Astrocyte (in vitro differentiated cells and primary cell): ENCODE measurements around the gene SDHB. TPM values are rescaled to one million over a fixed set of nuclear protein-coding genes. Genes with fewer than 3 reads are reported as not detected.

Experiments
- DNase-seq: peaks from one replicate; pipeline ENCODE4 v3.0.0-alpha.2; 2010; ENCODE audit warnings: low read depth
- FAIRE-seq: peaks from 2 replicates; lab custom pipeline; 2011; peaks lifted over from hg19 to GRCh38; lab: Jason Lieb, UNC
- H2AFZ ChIP-seq: 2 replicates; pipeline ENCODE4 v1.6.0; 2012; ENCODE audit warnings: low read depth, low read length, inconsistent platforms
- H3K27ac ChIP-seq: 2 replicates; pipeline ENCODE4 v1.5.1; 2011; ENCODE audit warnings: low read depth, low read length, inconsistent platforms
- H3K27me3 ChIP-seq: 2 replicates; pipeline ENCODE4 v1.6.0; 2011; ENCODE audit warnings: low read length, inconsistent platforms; ENCODE audit not compliant: insufficient read depth
- H3K36me3 ChIP-seq: 2 replicates; pipeline ENCODE4 v1.5.1; 2011; ENCODE audit warnings: low read length, inconsistent platforms; ENCODE audit not compliant: insufficient read depth
- H3K4me1 ChIP-seq: 2 replicates; pipeline ENCODE4 v1.5.1; 2011; ENCODE audit warnings: low read length, inconsistent platforms; ENCODE audit not compliant: insufficient read depth
- H3K4me2 ChIP-seq: 2 replicates; pipeline ENCODE4 v1.6.0; 2012; ENCODE audit warnings: low read length, inconsistent platforms
- H3K4me3 ChIP-seq: 2 replicates; pipeline ENCODE4 v1.5.1; 2011; ENCODE audit warnings: low read depth, mild to moderate bottlenecking, low read length, inconsistent platforms; ENCODE audit not compliant: insufficient read depth
- H3K79me2 ChIP-seq: 2 replicates; pipeline ENCODE4 v1.6.0; 2012; ENCODE audit warnings: mild to moderate bottlenecking, low read length, inconsistent platforms; ENCODE audit not compliant: insufficient read depth
- H3K9ac ChIP-seq: 2 replicates; pipeline ENCODE4 v1.6.0; 2012; ENCODE audit warnings: mild to moderate bottlenecking, low read length, inconsistent platforms
- H3K9me3 ChIP-seq: 2 replicates; pipeline ENCODE4 v1.5.1; 2012; ENCODE audit warnings: low read depth, mild to moderate bottlenecking, low read length, inconsistent platforms; ENCODE audit not compliant: insufficient read depth
- H4K20me1 ChIP-seq: 2 replicates; pipeline ENCODE4 v1.6.0; 2012; ENCODE audit warnings: low read length, inconsistent platforms; ENCODE audit not compliant: insufficient read depth
- H3K27ac Mint-ChIP-seq: one replicate; pipeline ENCODE4 v1.8.0; 2021; ENCODE audit warnings: mild to moderate bottlenecking, mixed read lengths; ENCODE audit not compliant: unreplicated experiment
- H3K27me3 Mint-ChIP-seq: one replicate; pipeline ENCODE4 v1.8.0; 2021; ENCODE audit warnings: low read depth, mixed read lengths; ENCODE audit not compliant: unreplicated experiment
- H3K36me3 Mint-ChIP-seq: one replicate; pipeline ENCODE4 v1.8.0; 2021; ENCODE audit warnings: low read depth, mixed read lengths; ENCODE audit not compliant: unreplicated experiment
- H3K4me1 Mint-ChIP-seq: one replicate; pipeline ENCODE4 v1.8.0; 2021; ENCODE audit warnings: low read depth, mixed read lengths; ENCODE audit not compliant: unreplicated experiment
- H3K4me3 Mint-ChIP-seq: one replicate; pipeline ENCODE4 v1.8.0; 2021; ENCODE audit warnings: mild to moderate bottlenecking, moderate library complexity, mixed read lengths; ENCODE audit not compliant: unreplicated experiment
- H3K9me3 Mint-ChIP-seq: one replicate; pipeline ENCODE4 v1.8.0; 2021; ENCODE audit warnings: mild to moderate bottlenecking, mixed read lengths; ENCODE audit not compliant: unreplicated experiment
- CTCF ChIP-seq: IDR thresholded peaks from 2 replicates; pipeline ENCODE4 v1.5.1; 2011; ENCODE audit warnings: low read depth, mild to moderate bottlenecking, inconsistent platforms, low read length, moderate library complexity; ENCODE audit not compliant: insufficient read depth
- EZH2 ChIP-seq: IDR thresholded peaks from 2 replicates; pipeline ENCODE4 v1.6.1; 2012; ENCODE audit warnings: mild to moderate bottlenecking, low read length, inconsistent platforms; ENCODE audit not compliant: insufficient read depth
- total RNA-seq: library from RNA; stranded (reverse); gene quantifications from 2 replicates; pipeline ENCODE4 v1.2.1, GENCODE V29; 2021

Gene SDHB
- total RNA-seq, 1 donor from 2014 or later, result 84.9 TPM

DNA sequence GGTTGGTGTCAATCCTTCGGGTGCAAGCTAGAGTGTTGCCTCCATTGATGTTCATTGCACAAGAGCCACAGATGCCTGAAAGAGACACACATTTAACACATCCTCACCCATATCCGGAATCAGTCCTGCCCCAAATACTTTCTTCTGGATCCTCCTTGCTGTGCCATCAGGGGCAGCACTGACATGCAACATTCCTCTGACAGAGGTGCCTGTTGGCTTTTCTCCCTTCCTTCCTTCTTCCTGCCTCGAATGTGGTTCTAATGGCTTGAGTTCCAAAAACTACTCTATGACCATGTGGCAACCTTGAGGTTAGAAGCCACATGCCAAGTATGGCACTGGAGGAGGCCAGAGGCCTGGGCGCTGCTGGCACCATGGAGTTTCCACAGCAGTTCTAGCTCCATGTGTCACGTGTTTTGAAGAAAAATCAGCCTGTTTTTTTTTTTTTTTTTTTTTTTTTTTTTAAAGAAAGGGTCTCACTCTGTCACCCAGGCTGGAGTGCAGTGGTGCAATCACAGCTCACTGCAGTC lies 25.1 kb downstream of the SDHB start:
- Histone ChIP-seq H3K27me3 (no peaks in the 10 kb centered on the region), H4K20me1 (peaks cover 12% of the 10 kb centered on the region), H3K4me1 (no peaks in the 10 kb centered on the region), H3K27ac (no peak overlapping the region), H3K79me2 (no peaks in the 10 kb centered on the region), H3K4me2 (no peak overlapping the region), H3K36me3 (peaks cover 48% of the 10 kb centered on the region), H3K9me3 (no peaks in the 10 kb centered on the region), H2AFZ (no peak overlapping the region), H3K9ac (no peak overlapping the region), H3K4me3 (no peak overlapping the region)
- H3K9me3 Mint-ChIP-seq, result no peaks in the 10 kb centered on the region
- H3K36me3 Mint-ChIP-seq, result peaks cover 7% of the 10 kb centered on the region
- DNase-seq (no peak), FAIRE-seq (no peak)
- TF ChIP-seq CTCF, result no peak
- no peak for TF ChIP-seq EZH2
- no peaks in the 10 kb centered on the region for H3K4me1 Mint-ChIP-seq
- no peak overlapping the region for H3K4me3 Mint-ChIP-seq
- H3K27me3 Mint-ChIP-seq, result no peaks in the 10 kb centered on the region
- H3K27ac Mint-ChIP-seq, result no peak overlapping the region

DNA sequence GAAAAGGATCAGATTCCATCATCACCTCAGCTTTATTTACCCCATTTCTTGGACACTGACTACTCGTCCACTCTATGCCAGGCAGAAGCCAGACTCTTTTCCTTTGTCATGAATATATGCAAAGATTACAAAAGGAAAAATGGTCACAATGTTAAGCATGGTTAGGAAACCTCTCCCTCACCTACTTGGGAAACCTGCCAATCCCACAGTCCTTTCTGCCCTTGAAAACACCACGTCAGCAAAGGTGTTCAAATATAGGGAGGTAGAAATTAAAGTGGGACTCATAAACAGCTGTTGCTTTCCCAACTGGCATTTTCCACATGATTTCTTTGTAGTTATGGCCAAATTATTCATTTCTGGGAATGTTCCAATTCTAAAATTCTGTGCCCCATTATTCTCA lies 25.9 kb downstream of the SDHB start:
- no peak overlapping the region for H3K4me2 ChIP-seq

More for the DNA sequence above, 25.9 kb downstream of the SDHB start:
- no peak for DNase-seq
- Mint-ChIP-seq H3K4me3 (no peak overlapping the region), H3K4me1 (no peaks in the 10 kb centered on the region), H3K36me3 (peaks cover 7% of the 10 kb centered on the region), H3K27ac (no peak overlapping the region), H3K9me3 (no peaks in the 10 kb centered on the region), H3K27me3 (no peaks in the 10 kb centered on the region)
- Histone ChIP-seq H3K36me3 (peaks cover 53% of the 10 kb centered on the region), H3K9me3 (no peaks in the 10 kb centered on the region), H3K9ac (no peak overlapping the region), H3K4me1 (no peaks in the 10 kb centered on the region), H4K20me1 (peaks cover 12% of the 10 kb centered on the region), H3K27ac (no peak overlapping the region), H3K27me3 (no peaks in the 10 kb centered on the region), H3K79me2 (no peaks in the 10 kb centered on the region), H3K4me3 (no peak overlapping the region), H2AFZ (no peak overlapping the region)
- no peak for FAIRE-seq
- no peak for TF ChIP-seq CTCF
- TF ChIP-seq EZH2, result no peak
